Spinal cord (tissue), 10 donors: ENCODE results near the gene PDE10A. TPM values are rescaled to one million over a fixed set of nuclear protein-coding genes. Genes with fewer than 3 reads are reported as not detected.

Experiments
- DNase-seq, 6 donors: peaks; one replicate each; pipeline versions ENCODE4 v3.0.0 to v3.0.0-alpha.2; 2013 to 2015; ENCODE audit warnings: low spot score in 6 of 6, low read depth in 4 of 6
- H3K27ac ChIP-seq: one replicate; pipeline ENCODE4 v1.5.1; 2013; ENCODE audit warnings: low read depth, low read length, control low read depth
- H3K27me3 ChIP-seq: one replicate; pipeline ENCODE4 v1.6.1; 2013; ENCODE audit warnings: low read length; ENCODE audit not compliant: control insufficient read depth, insufficient read depth
- H3K36me3 ChIP-seq: one replicate; pipeline ENCODE4 v1.6.1; 2013; ENCODE audit warnings: low read length; ENCODE audit not compliant: control insufficient read depth, insufficient read depth
- H3K4me1 ChIP-seq: one replicate; pipeline ENCODE4 v1.6.1; 2013; ENCODE audit warnings: low read length; ENCODE audit not compliant: control insufficient read depth, insufficient read depth
- H3K4me3 ChIP-seq: one replicate; pipeline ENCODE4 v1.5.1; 2013; ENCODE audit warnings: low read depth, low read length, control low read depth
- H3K9me3 ChIP-seq: one replicate; pipeline ENCODE4 v1.6.1; 2013; ENCODE audit warnings: low read length; ENCODE audit not compliant: control insufficient read depth, insufficient read depth
- WGBS: methylation state at CpG from one replicate; pipeline ENCODE4 v1.1.5; 2013; ENCODE audit warnings: missing lambda C conversion rate; ENCODE audit not compliant: insufficient coverage; 5-methylcytosine and 5-hydroxymethylcytosine counted together
- polyA plus RNA-seq, 2 donors: library from polyadenylated mRNA; unstranded; fragments of 120-200 nt; gene quantifications; one replicate each; pipeline ENCODE4 v1.2.1, GENCODE V29; 2013; ENCODE audit not compliant: insufficient read length in 2 of 2
- total RNA-seq, 2 donors: library from RNA; depleted of rRNA in 1 of 2; stranded (reverse); fragments of 120-200 nt in 1 of 2; fragments of >200 nt in 1 of 2; gene quantifications; one replicate each; pipeline versions ENCODE4 v1.2.3 to v1.2.4, GENCODE V29; 2013 to 2014
- donor health status: healthy.

The PDE10A gene
- total and polyA plus RNA-seq, 4 donors = 10.9 to 28.2 (median 14.2) TPM

DNA sequence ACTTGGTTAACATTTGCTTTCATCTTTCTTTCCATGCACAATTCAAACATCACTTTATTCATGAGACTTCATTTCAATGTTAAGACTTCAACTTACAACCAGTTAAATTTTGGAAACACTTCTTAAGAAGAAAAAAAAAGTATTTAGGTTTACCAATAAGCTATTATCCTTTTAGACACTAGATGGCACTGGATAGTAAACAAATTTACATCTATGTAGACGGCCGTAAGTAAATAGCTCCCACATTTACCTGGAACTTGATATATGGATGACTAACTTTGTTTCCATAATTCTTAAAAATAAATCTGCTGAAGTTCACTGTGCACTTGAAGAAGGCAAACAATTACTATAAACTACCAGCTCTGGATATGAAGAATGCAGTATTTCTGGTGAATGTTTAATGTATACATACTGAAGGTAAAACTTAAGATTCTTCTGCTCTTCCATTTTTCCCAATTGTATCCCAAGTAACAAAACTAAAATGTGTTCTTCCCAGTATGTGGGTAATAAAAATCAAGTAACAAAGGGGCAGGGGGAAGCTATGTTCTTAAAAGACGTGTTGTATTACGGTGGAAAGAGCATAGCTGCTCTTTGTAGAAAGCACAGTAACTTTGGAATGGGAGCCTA is 223.0 kb downstream of the PDE10A start:
- Histone ChIP-seq H3K27me3 (no peaks in the 10 kb centered on the region), H3K4me3 (no peak overlapping the region), H3K27ac (no peak overlapping the region), H3K36me3 (no peaks in the 10 kb centered on the region), H3K4me1 (no peaks in the 10 kb centered on the region), H3K9me3 (peaks cover 2% of the 10 kb centered on the region)
- DNase-seq = peak; percentile 22 to 88 (median 46)
- no CpG with 5 or more reads among the region's 4 CpGs for WGBS

DNA sequence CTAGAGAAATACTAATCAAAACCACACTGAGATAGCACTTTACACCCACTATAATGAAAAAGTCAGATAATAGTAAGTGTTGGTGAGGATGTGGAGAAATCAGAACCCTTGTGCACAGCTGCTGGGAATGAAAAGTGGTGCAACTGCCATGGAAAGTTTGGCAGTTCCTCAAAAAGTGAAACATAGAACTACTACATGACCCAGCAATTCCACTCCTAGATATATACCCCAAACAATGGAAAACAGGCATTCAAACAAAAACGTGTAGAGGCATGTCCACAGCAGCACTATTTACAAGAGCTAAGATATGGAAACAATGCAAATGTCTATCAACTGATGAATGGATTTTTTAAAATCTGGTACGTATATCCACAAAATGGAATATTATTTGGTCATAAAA is 236.1 kb downstream of the PDE10A start:
- H3K36me3 ChIP-seq = no peaks in the 10 kb centered on the region
- H3K9me3 ChIP-seq = no peaks in the 10 kb centered on the region
- no peak overlapping the region for H3K27ac ChIP-seq
- WGBS = no CpG with 5 or more reads among the region's 2 CpGs
- no peak for DNase-seq
- H3K4me1 ChIP-seq = no peaks in the 10 kb centered on the region
- H3K4me3 ChIP-seq = no peak overlapping the region
- no peaks in the 10 kb centered on the region for H3K27me3 ChIP-seq

DNA sequence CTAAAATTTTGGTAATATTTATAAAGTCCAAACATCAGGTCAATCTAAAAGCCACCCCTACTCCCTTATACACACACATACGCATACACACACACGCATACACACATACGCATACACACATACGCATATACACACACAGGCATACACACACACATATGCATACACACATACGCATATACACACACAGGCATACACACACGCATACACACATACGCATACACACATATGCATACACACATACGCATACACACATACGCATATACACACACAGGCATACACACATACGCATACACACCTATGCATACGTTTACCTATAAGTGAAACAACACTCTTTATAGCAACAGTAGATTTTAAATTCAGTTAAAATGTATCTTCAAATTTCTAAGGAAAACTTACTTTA is 240.8 kb downstream of the PDE10A start:
- Histone ChIP-seq H3K4me3 (no peak overlapping the region), H3K9me3 (no peaks in the 10 kb centered on the region), H3K27ac (no peak overlapping the region), H3K36me3 (no peaks in the 10 kb centered on the region), H3K27me3 (no peaks in the 10 kb centered on the region), H3K4me1 (no peaks in the 10 kb centered on the region)
- WGBS = 98% methylated on average over 9 of the region's 11 CpGs
- no peak for DNase-seq

DNA sequence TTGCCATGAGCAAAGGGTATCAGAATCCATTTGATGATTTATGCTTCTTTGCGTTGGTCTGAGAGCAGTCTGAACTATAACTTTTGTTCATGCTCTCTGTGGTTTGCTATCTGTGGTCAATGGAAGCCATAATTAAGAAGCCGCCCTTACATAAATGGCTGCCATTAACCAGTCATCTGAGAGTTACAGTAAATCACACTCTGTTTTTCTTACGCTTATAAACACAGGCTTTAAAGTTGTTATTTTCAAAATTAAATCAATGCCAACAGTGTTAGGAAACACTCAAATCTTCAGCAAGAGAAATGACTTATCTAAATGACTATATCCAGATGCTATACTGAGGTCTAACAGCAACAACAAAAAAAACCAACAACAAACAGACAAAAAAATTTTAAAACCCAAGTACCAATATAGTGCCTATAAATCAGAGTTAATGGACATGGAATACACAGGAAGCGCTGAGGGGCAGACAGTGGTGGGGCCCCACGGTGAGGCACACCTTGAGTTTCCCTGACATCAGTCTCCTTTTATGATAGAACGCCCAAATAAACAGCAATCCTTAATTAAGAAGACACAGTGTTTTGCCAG is 245.7 kb downstream of the PDE10A start:
- Histone ChIP-seq H3K27ac (no peak overlapping the region), H3K36me3 (no peaks in the 10 kb centered on the region), H3K9me3 (no peaks in the 10 kb centered on the region), H3K4me3 (no peak overlapping the region), H3K27me3 (no peaks in the 10 kb centered on the region), H3K4me1 (no peaks in the 10 kb centered on the region)
- peak in 1 of 6 donors; percentile 5 for DNase-seq
- no CpG with 5 or more reads among the region's 6 CpGs for WGBS

DNA sequence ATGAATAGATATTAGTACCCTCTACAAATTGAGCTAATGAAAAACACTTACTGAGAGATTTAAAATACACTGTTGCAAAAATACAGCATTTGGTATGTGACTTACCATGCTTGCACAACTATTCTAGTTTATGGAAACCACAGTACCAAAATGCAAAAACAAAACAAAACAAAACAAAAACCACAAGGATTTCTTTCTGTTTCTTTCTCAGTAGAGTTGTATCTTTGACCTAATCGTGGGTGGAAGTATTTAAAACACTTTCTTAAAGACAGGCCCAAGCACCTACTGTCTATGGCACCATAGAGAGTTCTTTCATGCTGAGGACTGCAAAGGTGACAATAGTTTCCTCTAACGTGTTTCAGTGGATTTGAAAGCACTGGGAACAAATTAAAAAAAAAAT is 258.3 kb downstream of the PDE10A start:
- H3K9me3 ChIP-seq = peaks cover 2% of the 10 kb centered on the region
- H3K4me3 ChIP-seq = no peak overlapping the region
- no peaks in the 10 kb centered on the region for H3K36me3 ChIP-seq
- no peak for DNase-seq
- H3K27ac ChIP-seq = no peak overlapping the region
- no peaks in the 10 kb centered on the region for H3K27me3 ChIP-seq
- WGBS = 33% methylated on average over 1 of the region's 2 CpGs
- H3K4me1 ChIP-seq = no peaks in the 10 kb centered on the region

DNA sequence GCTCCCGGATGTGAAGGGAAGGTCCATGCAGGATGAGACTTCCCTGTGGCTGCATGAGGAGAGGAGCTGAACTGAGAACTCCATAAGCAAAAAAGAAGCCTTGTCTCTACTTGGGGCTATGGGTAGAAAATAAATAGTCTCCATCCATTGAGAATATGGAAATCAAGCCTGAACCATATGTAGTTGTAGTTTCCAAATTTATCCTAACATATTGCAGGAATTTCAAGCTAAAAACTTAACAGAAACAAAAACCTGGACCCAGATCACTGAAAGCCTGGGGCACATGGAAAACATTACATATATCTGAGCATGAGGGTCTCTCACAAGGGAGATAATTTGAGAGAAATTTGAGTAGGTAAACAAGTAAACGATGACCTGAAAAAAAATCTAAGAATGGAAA is 258.7 kb downstream of the PDE10A start:
- Histone ChIP-seq H3K27me3 (no peaks in the 10 kb centered on the region), H3K4me3 (no peak overlapping the region), H3K36me3 (no peaks in the 10 kb centered on the region), H3K4me1 (no peaks in the 10 kb centered on the region), H3K27ac (no peak overlapping the region), H3K9me3 (peaks cover 2% of the 10 kb centered on the region)
- WGBS = 100% methylated on average over 1 of the region's 2 CpGs
- DNase-seq = peak in 1 of 6 donors; percentile 67

DNA sequence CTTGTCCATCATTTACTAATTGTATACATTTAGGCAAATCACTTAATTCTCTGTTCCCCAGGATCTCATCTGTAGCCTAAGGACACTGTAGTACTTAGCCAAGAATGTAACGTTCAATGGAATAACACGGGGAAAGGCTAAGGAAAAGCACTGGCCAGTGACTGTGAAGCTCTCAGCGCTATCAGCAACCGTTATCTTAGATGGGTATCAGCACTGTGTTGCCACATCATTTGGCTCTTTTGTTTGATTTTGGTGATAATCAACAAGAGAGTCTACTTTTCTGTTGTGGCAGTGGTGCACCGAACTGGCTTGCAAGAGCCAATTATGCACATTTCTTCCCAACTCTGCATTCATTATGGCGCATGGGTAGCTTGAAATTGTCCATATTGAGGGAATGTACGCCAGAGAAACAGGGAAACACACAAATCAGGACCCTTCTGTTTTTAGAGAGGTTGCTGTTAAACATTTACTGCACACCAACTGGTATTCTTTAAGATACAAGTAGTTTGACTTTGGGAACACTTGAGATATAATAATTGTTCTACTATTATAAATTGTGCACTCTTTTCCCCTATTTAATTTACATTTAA is 259.9 kb downstream of the PDE10A start:
- DNase-seq = peak in 1 of 6 donors; percentile 78
- H3K36me3 ChIP-seq = no peaks in the 10 kb centered on the region

DNA sequence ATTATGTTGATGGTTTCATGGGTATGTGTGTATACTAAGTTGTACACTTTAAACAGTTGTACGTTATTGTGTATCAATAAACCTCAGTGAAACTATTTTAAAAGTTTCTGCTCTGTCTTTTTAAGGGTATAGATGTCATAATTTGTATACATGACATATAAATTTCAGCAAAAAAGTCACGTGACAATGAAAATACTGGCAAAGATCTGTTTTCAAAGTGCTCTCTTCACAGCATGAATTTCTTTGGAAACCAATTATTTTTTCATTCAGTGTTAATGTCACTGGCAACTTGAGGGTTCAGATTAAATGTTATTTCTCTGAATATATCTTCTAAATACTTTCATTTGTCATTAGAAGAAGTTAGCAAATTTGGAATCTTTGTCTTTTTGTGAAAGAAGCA is 261.9 kb downstream of the PDE10A start:
- Histone ChIP-seq H3K4me1 (no peaks in the 10 kb centered on the region), H3K27me3 (no peaks in the 10 kb centered on the region), H3K36me3 (no peaks in the 10 kb centered on the region), H3K27ac (no peak overlapping the region), H3K4me3 (no peak overlapping the region), H3K9me3 (peaks cover 2% of the 10 kb centered on the region)
- WGBS = no CpG with 5 or more reads among the region's 2 CpGs
- DNase-seq = no peak

More for the DNA sequence above, 259.9 kb downstream of the PDE10A start:
- Histone ChIP-seq H3K9me3 (peaks cover 2% of the 10 kb centered on the region), H3K4me3 (no peak overlapping the region), H3K4me1 (no peaks in the 10 kb centered on the region), H3K27me3 (no peaks in the 10 kb centered on the region), H3K27ac (no peak overlapping the region)
- WGBS = 100% methylated on average over 3 of the region's 7 CpGs

DNA sequence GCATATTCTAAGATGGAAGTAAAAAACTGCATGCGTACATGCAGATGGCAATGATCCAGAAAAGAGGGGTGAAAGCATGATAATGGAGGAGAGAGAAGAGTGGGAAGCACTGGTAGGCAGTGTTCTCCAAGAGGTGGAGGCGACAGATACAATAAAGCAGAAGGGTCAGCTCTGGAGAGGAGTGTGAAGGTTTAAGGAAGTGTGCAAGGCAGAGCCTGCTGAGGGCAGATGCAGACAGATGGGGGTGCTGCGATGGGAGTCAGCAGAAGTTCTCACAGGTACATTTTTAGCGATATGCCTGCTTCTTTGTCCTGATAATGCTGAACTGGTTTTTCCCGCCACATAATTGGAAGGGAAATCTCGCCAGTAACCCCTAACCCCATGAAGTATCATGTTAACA is 272.6 kb downstream of the PDE10A start:
- WGBS = 86% methylated on average over 4 of the region's 6 CpGs
- Histone ChIP-seq H3K27me3 (no peaks in the 10 kb centered on the region), H3K4me3 (no peak overlapping the region), H3K9me3 (no peaks in the 10 kb centered on the region), H3K4me1 (no peaks in the 10 kb centered on the region), H3K36me3 (no peaks in the 10 kb centered on the region), H3K27ac (no peak overlapping the region)
- no peak for DNase-seq

DNA sequence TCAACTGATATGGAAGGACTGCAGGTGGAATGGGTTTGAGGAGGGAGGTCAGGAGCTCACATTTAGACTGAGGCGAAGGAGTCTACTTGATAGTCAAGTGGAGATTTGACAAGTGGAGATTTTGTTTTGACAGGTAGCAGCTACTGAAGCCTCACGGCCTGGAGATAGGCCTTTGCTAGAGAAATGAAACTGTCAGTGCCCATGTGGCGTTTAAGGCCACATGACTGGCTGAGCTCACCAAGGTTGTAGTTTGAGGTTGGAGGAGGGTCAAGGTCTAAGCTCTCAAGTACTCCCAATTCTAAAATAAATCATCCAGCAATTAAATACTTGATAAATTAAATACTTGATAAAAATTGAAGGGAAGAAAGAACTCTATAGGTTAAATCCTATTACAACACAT is 273.5 kb downstream of the PDE10A start:
- no peak for DNase-seq
- H3K27me3 ChIP-seq = no peaks in the 10 kb centered on the region
- no peaks in the 10 kb centered on the region for H3K9me3 ChIP-seq
- 100% methylated on average over 1 of the region's 3 CpGs for WGBS
- no peaks in the 10 kb centered on the region for H3K36me3 ChIP-seq
- H3K4me3 ChIP-seq = no peak overlapping the region
- no peaks in the 10 kb centered on the region for H3K4me1 ChIP-seq
- H3K27ac ChIP-seq = no peak overlapping the region
